Panc1 (cell line): ENCODE measurements around the gene USP10. TPM values are rescaled to one million over a fixed set of nuclear protein-coding genes. Genes with fewer than 3 reads are reported as not detected.
A peak's percentile ranks its signal among the peaks of the same experiment; 100 is the strongest.

Experiments
- ATAC-seq: fragments of 200-7000 bp; cut with Tn5 transposase; 2 replicates; pipeline ENCODE4 v1.9.1; 2020; ENCODE audit warnings: mild to moderate bottlenecking, moderate library complexity
- BruUV-seq: library from RNA; stranded (reverse); fragments of 400-500 nt; replicated peaks from 2 replicates; lab custom pipeline; 2021; lab: Mats Ljungman, UMichigan
- CTCF ChIA-PET: fragments of 300-600 bp; sonication (Branson Sonifier 250); formaldehyde crosslinking; loops from one replicate; lab custom pipeline; 2022; ENCODE audit warnings: antibody characterized with exemption; lab: Charles Lee
- POLR2A ChIA-PET: fragments of 300-600 bp; sonication (Branson Sonifier 250); formaldehyde crosslinking; loops from one replicate; lab custom pipeline; 2022; ENCODE audit warnings: antibody characterized with exemption; lab: Charles Lee
- DNase-seq: peaks from one replicate; pipeline ENCODE4 v3.0.0-alpha.2; 2010; ENCODE audit warnings: low read depth, low spot score
- H3K27ac ChIP-seq: 2 replicates; pipeline ENCODE4 v1.5.1; 2011; ENCODE audit warnings: mild to moderate bottlenecking, low read length, inconsistent platforms
- H3K27me3 ChIP-seq: fragments of 200-500 bp; sonication (Bioruptor generic); 2 replicates; pipeline ENCODE4 v1.6.0; 2014; ENCODE audit warnings: low read length, inconsistent platforms; ENCODE audit not compliant: control insufficient read depth, insufficient read depth
- H3K36me3 ChIP-seq: fragments of 200-500 bp; sonication (Bioruptor generic); 2 replicates; pipeline ENCODE4 v1.5.1; 2014; ENCODE audit warnings: inconsistent platforms, mild to moderate bottlenecking, low read length, moderate library complexity; ENCODE audit not compliant: control insufficient read depth, insufficient read depth
- H3K4me1 ChIP-seq: 2 replicates; pipeline ENCODE4 v1.5.1; 2011; ENCODE audit warnings: inconsistent platforms, mild to moderate bottlenecking, low read length, moderate library complexity; ENCODE audit not compliant: control insufficient read depth, insufficient read depth
- H3K4me3 ChIP-seq, 2 experiments: 2 replicates each; pipeline ENCODE4 v1.5.1; 2011 to 2012; ENCODE audit warnings: low read depth in 2 of 2, low read length in 2 of 2, mild to moderate bottlenecking in 2 of 2, inconsistent platforms in 1 of 2, moderate library complexity in 1 of 2
- H3K9me3 ChIP-seq: fragments of 200-500 bp; sonication (Bioruptor generic); 2 replicates; pipeline ENCODE4 v1.5.1; 2014; ENCODE audit warnings: low read depth, mild to moderate bottlenecking, inconsistent platforms, low read length, moderate library complexity; ENCODE audit not compliant: control insufficient read depth, insufficient read depth
- CTCF ChIP-seq: fragments of 450-650 bp; IDR thresholded peaks from 2 replicates; pipeline ENCODE4 v1.5.1; 2017; ENCODE audit warnings: mild to moderate bottlenecking
- POLR2AphosphoS5 ChIP-seq: IDR thresholded peaks from 2 replicates; pipeline ENCODE4 v1.6.1; 2012; ENCODE audit warnings: mild to moderate bottlenecking, low read depth, low read length, moderate library complexity
- REST ChIP-seq, 2 experiments: IDR thresholded peaks; 2 replicates each; pipeline ENCODE4 v1.6.1; 2011 to 2012; ENCODE audit warnings: low read depth in 2 of 2, control low read depth in 1 of 2, low read length in 1 of 2, mild to moderate bottlenecking in 1 of 2, moderate library complexity in 1 of 2; ENCODE audit not compliant: insufficient read depth in 1 of 2
- SIN3A ChIP-seq: IDR thresholded peaks from 2 replicates; pipeline ENCODE4 v1.6.1; 2012; ENCODE audit warnings: low read depth, mild to moderate bottlenecking, low read length, moderate library complexity, borderline replicate concordance; ENCODE audit not compliant: insufficient read depth
- TCF7L2 ChIP-seq: IDR thresholded peaks from 2 replicates; pipeline ENCODE4 v1.6.1; 2011; ENCODE audit warnings: mild to moderate bottlenecking, low read depth, low read length, inconsistent platforms
- in situ Hi-C: cut with HindIII; loops from 2 replicates; pipeline ENCODE4 v1.10.0; 2016; ENCODE audit warnings: low sequenced_read_pairs, low pct_unique_long_range_greater_than_20kb
- intact Hi-C: fragments of 100-400 bp; cut with micrococcal nuclease; formaldehyde crosslinking; loops from one replicate; pipeline ENCODE4 v1.10.0; 2022; ENCODE audit not compliant: unreplicated experiment
- total RNA-seq: library from RNA; stranded (reverse); gene quantifications from one replicate; pipeline ENCODE4 v1.2.1, GENCODE V29; 2021; ENCODE audit not compliant: unreplicated experiment

USP10 gene
- total RNA-seq, 1 experiment from 2014 or later, result 77.4 TPM

- no peaks in the 10 kb centered on the region for H3K27me3 ChIP-seq
- no peak overlapping the region for H3K4me3 ChIP-seq
- ChIA-PET CTCF (interaction anchor here (0.7 kb wide), 1 partner anchor 309 kb away, joined by 3 read pairs; no protein-coding TSS in a partner anchor), POLR2A (no interaction called here)
- ATAC-seq (no peak), DNase-seq (no peak)
- no peak overlapping the region for H3K27ac ChIP-seq
- H3K9me3 ChIP-seq, result no peaks in the 10 kb centered on the region
- TF ChIP-seq REST (IDR thresholded peaks at IDR 0.05; ENCODE audit: insufficient read depth in 1 of 2, low read depth in 2 of 2, low read length in 1 of 2) (no peak), CTCF (no peak), TCF7L2 (no peak), SIN3A (no peak), POLR2AphosphoS5 (no peak)
- H3K36me3 ChIP-seq, result no peaks in the 10 kb centered on the region; the same call in 1 of the 2 replicates
- H3K4me1 ChIP-seq, result peaks cover 10% of the 10 kb centered on the region
- BruUV-seq, result no TSS peak
- intact Hi-C loops, result no loop called here
- in situ Hi-C loops, result no loop called here
These were observed 10.9 kb downstream of the USP10 start for GRCh38 chr16:84710686-84711085.

- H3K4me1 ChIP-seq, result peaks cover 12% of the 10 kb centered on the region
- in situ Hi-C loops, result no loop called here
- intact Hi-C loops, result no loop called here
- no peaks in the 10 kb centered on the region for H3K9me3 ChIP-seq
- DNase-seq, result no peak
- H3K27me3 ChIP-seq, result no peaks in the 10 kb centered on the region
- BruUV-seq, result no TSS peak
- ChIA-PET POLR2A (no interaction called here), CTCF (interaction anchor here (0.7 kb wide), 1 partner anchor 41 kb away, joined by 10 read pairs; no protein-coding TSS in a partner anchor)
- H3K36me3 ChIP-seq, result no peaks in the 10 kb centered on the region; the same call in 1 of the 2 replicates
- ATAC-seq, result peak; percentile 31; the same call in 1 of the 2 replicates
- H3K27ac ChIP-seq, result no peak overlapping the region
- TF ChIP-seq CTCF (no peak), POLR2AphosphoS5 (no peak), SIN3A (no peak), TCF7L2 (no peak), REST (IDR thresholded peaks at IDR 0.05; ENCODE audit: insufficient read depth in 1 of 2, low read depth in 2 of 2, low read length in 1 of 2) (no peak)
- no peak overlapping the region for H3K4me3 ChIP-seq
These were observed 12.4 kb downstream of the USP10 start for GRCh38 chr16:84712138-84712671.
